H9 (cell line): ENCODE results near the gene LRRC52. TPM values are rescaled to one million over a fixed set of nuclear protein-coding genes. Genes with fewer than 3 reads are reported as not detected.

Source experiments
- DNase-seq: peaks from one replicate; pipeline ENCODE4 v3.0.0-alpha.2; 2017
- H2AFZ ChIP-seq: one replicate; pipeline ENCODE4 v1.6.1; 2013; ENCODE audit warnings: mild to moderate bottlenecking, low read length, control low read depth, moderate library complexity
- H2AK5ac ChIP-seq: 2 replicates; pipeline ENCODE4 v1.6.1; 2013; ENCODE audit warnings: low read length, control low read depth, mixed read lengths; ENCODE audit not compliant: insufficient read length
- H2BK120ac ChIP-seq: one replicate; pipeline ENCODE4 v1.6.1; 2013; ENCODE audit warnings: low read depth, mild to moderate bottlenecking, low read length, control low read depth, inconsistent platforms; ENCODE audit not compliant: poor library complexity, severe bottlenecking
- H2BK12ac ChIP-seq: 2 replicates; pipeline ENCODE4 v1.6.1; 2013; ENCODE audit warnings: low read length, control low read depth, mixed read lengths, low read depth; ENCODE audit not compliant: insufficient read length
- H2BK15ac ChIP-seq: 2 replicates; pipeline ENCODE4 v1.6.1; 2013; ENCODE audit warnings: low read depth, low read length, control low read depth
- H2BK20ac ChIP-seq: one replicate; pipeline ENCODE4 v1.6.1; 2013; ENCODE audit warnings: low read depth, mild to moderate bottlenecking, low read length, control low read depth, inconsistent platforms; ENCODE audit not compliant: poor library complexity, severe bottlenecking
- H2BK5ac ChIP-seq: 2 replicates; pipeline ENCODE4 v1.6.1; 2013; ENCODE audit warnings: low read length, control low read depth, mixed read lengths; ENCODE audit not compliant: insufficient read length
- H3K14ac ChIP-seq: 2 replicates; pipeline ENCODE4 v1.6.1; 2013; ENCODE audit warnings: low read length, control low read depth; ENCODE audit not compliant: insufficient read depth
- H3K18ac ChIP-seq: 2 replicates; pipeline ENCODE4 v1.6.1; 2013; ENCODE audit warnings: low read depth, mild to moderate bottlenecking, mixed read lengths, low read length, control low read depth; ENCODE audit not compliant: insufficient read length
- H3K23ac ChIP-seq: 2 replicates; pipeline ENCODE4 v1.6.1; 2013; ENCODE audit warnings: low read length, control low read depth, mixed read lengths, low read depth; ENCODE audit not compliant: insufficient read length
- H3K23me2 ChIP-seq: 2 replicates; pipeline ENCODE4 v1.6.1; 2013; ENCODE audit warnings: low read depth, mild to moderate bottlenecking, mixed read lengths, low read length, control low read depth; ENCODE audit not compliant: insufficient read length, poor library complexity, severe bottlenecking
- H3K27ac ChIP-seq: 2 replicates; pipeline ENCODE4 v1.5.1; 2013; ENCODE audit warnings: low read length, control low read depth, mixed read lengths, low read depth; ENCODE audit not compliant: insufficient read length
- H3K27me3 ChIP-seq: 2 replicates; pipeline ENCODE4 v1.6.1; 2013; ENCODE audit warnings: low read length, control low read depth, inconsistent platforms; ENCODE audit not compliant: insufficient read depth
- H3K4ac ChIP-seq: 2 replicates; pipeline ENCODE4 v1.6.1; 2013; ENCODE audit warnings: low read depth, mild to moderate bottlenecking, control low read depth, inconsistent platforms, low read length, moderate library complexity
- H3K4me1 ChIP-seq: 2 replicates; pipeline ENCODE4 v1.6.1; 2013; ENCODE audit warnings: low read length, control low read depth, inconsistent platforms; ENCODE audit not compliant: insufficient read depth
- H3K4me2 ChIP-seq: 2 replicates; pipeline ENCODE4 v1.6.1; 2013; ENCODE audit warnings: low read length, control low read depth, mixed read lengths; ENCODE audit not compliant: insufficient read length, insufficient read depth
- H3K56ac ChIP-seq: 2 replicates; pipeline ENCODE4 v1.6.1; 2013; ENCODE audit warnings: low read depth, mild to moderate bottlenecking, mixed read lengths, low read length, control low read depth; ENCODE audit not compliant: insufficient read length
- H3K79me1 ChIP-seq: 2 replicates; pipeline ENCODE4 v1.6.1; 2013; ENCODE audit warnings: low read depth, mild to moderate bottlenecking, moderate library complexity, low read length, control low read depth, inconsistent platforms; ENCODE audit not compliant: insufficient read depth, poor library complexity, severe bottlenecking
- H3K79me2 ChIP-seq: 2 replicates; pipeline ENCODE4 v1.6.1; 2013; ENCODE audit warnings: low read length, control low read depth, inconsistent platforms; ENCODE audit not compliant: insufficient read depth
- H3K9ac ChIP-seq: 2 replicates; pipeline ENCODE4 v1.6.1; 2013; ENCODE audit warnings: low read length, control low read depth, mixed read lengths; ENCODE audit not compliant: insufficient read length; ENCODE audit errors: extremely low read depth
- H3K9me3 ChIP-seq: one replicate; pipeline ENCODE4 v1.6.1; 2013; ENCODE audit warnings: low read depth, low read length, inconsistent platforms; ENCODE audit not compliant: control insufficient read depth
- H3T11ph ChIP-seq: one replicate; pipeline ENCODE4 v1.6.1; 2013; ENCODE audit warnings: mild to moderate bottlenecking, low read length, control low read depth, inconsistent platforms
- H4K20me1 ChIP-seq: one replicate; pipeline ENCODE4 v1.6.1; 2013; ENCODE audit not compliant: control insufficient read depth, insufficient read length, insufficient read depth
- H4K5ac ChIP-seq: 2 replicates; pipeline ENCODE4 v1.6.1; 2013; ENCODE audit warnings: low read depth, mild to moderate bottlenecking, mixed read lengths, low read length, control low read depth; ENCODE audit not compliant: insufficient read length
- H4K8ac ChIP-seq: replicated peaks from 2 replicates; pipeline ENCODE4 v1.6.1; 2013; ENCODE audit warnings: low read length, control low read depth, mixed read lengths, low read depth; ENCODE audit not compliant: insufficient read length
- H4K91ac ChIP-seq: 2 replicates; pipeline ENCODE4 v1.6.1; 2013; ENCODE audit warnings: low read depth, mild to moderate bottlenecking, moderate library complexity, mixed read lengths, low read length, control low read depth; ENCODE audit not compliant: insufficient read length
- H3K27ac Mint-ChIP-seq, 3 experiments: 2 replicates in 2 of 3; 3 replicates in 1 of 3; pipeline ENCODE4 v1.8.0; 2020 to 2021; ENCODE audit warnings: mixed read lengths in 3 of 3, mild to moderate bottlenecking in 1 of 3, moderate library complexity in 1 of 3
- H3K27me3 Mint-ChIP-seq: 2 replicates; pipeline ENCODE4 v1.8.0; 2021; ENCODE audit warnings: low read depth, mild to moderate bottlenecking, moderate library complexity, mixed read lengths
- H3K36me3 Mint-ChIP-seq, 3 experiments: 2 replicates in 2 of 3; 3 replicates in 1 of 3; pipeline ENCODE4 v1.8.0; 2020 to 2021; ENCODE audit warnings: low read depth in 3 of 3, mixed read lengths in 3 of 3; ENCODE audit not compliant: insufficient read depth in 1 of 3
- H3K4me1 Mint-ChIP-seq, 2 experiments: 2 replicates each; pipeline ENCODE4 v1.8.0; 2020; ENCODE audit warnings: mixed read lengths in 2 of 2
- H3K4me3 Mint-ChIP-seq, 2 experiments: 2 replicates in 1 of 2; 3 replicates in 1 of 2; pipeline ENCODE4 v1.8.0; 2020 to 2021; ENCODE audit warnings: mild to moderate bottlenecking in 2 of 2, mixed read lengths in 2 of 2, moderate library complexity in 1 of 2
- H3K9me3 Mint-ChIP-seq, 2 experiments: 2 replicates in 1 of 2; 3 replicates in 1 of 2; pipeline ENCODE4 v1.8.0; 2020; ENCODE audit warnings: mild to moderate bottlenecking in 2 of 2, mixed read lengths in 2 of 2, moderate library complexity in 1 of 2
- CTCF ChIP-seq: fragments of 200-600 bp; sonication (generic); conservative IDR thresholded peaks from 3 replicates; pipeline ENCODE4 v1.8.0; 2021; ENCODE audit warnings: antibody characterized with exemption, mild to moderate bottlenecking
- WGBS: extraction: QIAGEN DNeasy Blood & Tissue Kit; methylation state at CpG from one replicate; pipeline ENCODE4 v1.1.7; 2013; ENCODE audit warnings: missing lambda C conversion rate, low lambda C conversion rate, mixed read lengths; ENCODE audit not compliant: insufficient read length; ENCODE audit errors: extremely low coverage; 5-methylcytosine and 5-hydroxymethylcytosine counted together
- total RNA-seq: library from RNA; stranded (reverse); gene quantifications from 2 replicates; pipeline ENCODE4 v1.2.1, GENCODE V29; 2021

The LRRC52 gene
- total RNA-seq, 1 experiment from 2014 or later, result not detected

GRCh38 chr1:165527251-165528007 is 16.4 kb upstream of the LRRC52 start:
- Histone ChIP-seq H3K23me2 (no peaks in the 10 kb centered on the region), H3K4me2 (no peak overlapping the region), H3K79me2 (no peaks in the 10 kb centered on the region), H3K4ac (no peak overlapping the region), H3T11ph (no peak overlapping the region), H3K79me1 (no peaks in the 10 kb centered on the region), H3K56ac (no peak overlapping the region), H2AFZ (no peak overlapping the region), H4K20me1 (no peaks in the 10 kb centered on the region), H3K9me3 (no peaks in the 10 kb centered on the region), H3K27me3 (no peaks in the 10 kb centered on the region), H3K14ac (no peak overlapping the region), H2BK120ac (no peak overlapping the region), H3K27ac (no peak overlapping the region), H3K9ac (no peak overlapping the region), H2BK12ac (no peak overlapping the region), H2BK5ac (no peak overlapping the region), H2BK15ac (no peak overlapping the region), H4K91ac (no peak overlapping the region), H2BK20ac (no peak overlapping the region), H3K18ac (no peak overlapping the region), H2AK5ac (no peak overlapping the region), H4K5ac (no peak overlapping the region), H4K8ac (no peak overlapping the region), H3K23ac (no peak overlapping the region), H3K4me1 (no peaks in the 10 kb centered on the region)
- no CpG with 5 or more reads among the region's 7 CpGs for WGBS
- H3K4me1 Mint-ChIP-seq, result peaks cover 10 to 13% of the 10 kb centered on the region in 2 experiments
- no peak overlapping the region for H3K4me3 Mint-ChIP-seq
- H3K27me3 Mint-ChIP-seq, result peaks cover 10% of the 10 kb centered on the region
- H3K27ac Mint-ChIP-seq, result no peak overlapping the region
- no peaks in the 10 kb centered on the region for H3K36me3 Mint-ChIP-seq
- H3K9me3 Mint-ChIP-seq, result no peaks in the 10 kb centered on the region
- TF ChIP-seq CTCF, result no peak
- no peak for DNase-seq
